GM06990 (cell line): ENCODE results near the gene MRO.

Experiments
- DNase-seq: peaks from one replicate; pipeline ENCODE4 v3.0.0-alpha.2; 2011; ENCODE audit not compliant: insufficient read length; ENCODE audit errors: extremely low read depth
- H3K27me3 ChIP-seq: replicated peaks from 2 replicates; pipeline ENCODE4 v1.6.0; 2011; ENCODE audit warnings: low read length; ENCODE audit not compliant: control insufficient read depth, insufficient read depth
- H3K36me3 ChIP-seq: 2 replicates; pipeline ENCODE4 v1.5.1; 2011; ENCODE audit warnings: low read length; ENCODE audit not compliant: control insufficient read depth, insufficient read depth
- H3K4me3 ChIP-seq: replicated peaks from 2 replicates; pipeline ENCODE4 v1.5.1; 2011; ENCODE audit warnings: low read depth, mild to moderate bottlenecking, control low read depth, low read length
- CTCF ChIP-seq: IDR thresholded peaks from 2 replicates; pipeline ENCODE4 v1.5.1; 2011; ENCODE audit warnings: low read length, control low read depth, mild to moderate bottlenecking, inconsistent platforms; ENCODE audit not compliant: insufficient read depth, poor library complexity, severe bottlenecking

Gene MRO

GRCh38 chr18:50753311-50753710, 66.5 kb downstream of the MRO start:
- Histone ChIP-seq H3K4me3 (no peak overlapping the region), H3K27me3 (peaks cover 1% of the 10 kb centered on the region), H3K36me3 (no peaks in the 10 kb centered on the region)
- DNase-seq: no peak
- TF ChIP-seq CTCF: no peak

GRCh38 chr18:50751947-50752346, 67.9 kb downstream of the MRO start:
- Histone ChIP-seq H3K27me3 (peaks cover 1% of the 10 kb centered on the region), H3K4me3 (no peak overlapping the region), H3K36me3 (no peaks in the 10 kb centered on the region)
- TF ChIP-seq CTCF: no peak
- no peak for DNase-seq

GRCh38 chr18:50751490-50751889, 68.3 kb downstream of the MRO start:
- TF ChIP-seq CTCF: no peak
- Histone ChIP-seq H3K36me3 (no peaks in the 10 kb centered on the region), H3K27me3 (peaks cover 1% of the 10 kb centered on the region), H3K4me3 (no peak overlapping the region)
- no peak for DNase-seq

- H3K4me3 ChIP-seq: no peak overlapping the region
- no peaks in the 10 kb centered on the region for H3K36me3 ChIP-seq
- H3K27me3 ChIP-seq: peaks cover 1% of the 10 kb centered on the region
- TF ChIP-seq CTCF: no peak
- DNase-seq: no peak
Measured at GRCh38 chr18:50750546-50750945, 69.3 kb downstream of the MRO start.

- no peak for TF ChIP-seq CTCF
- H3K27me3 ChIP-seq: peaks cover 1% of the 10 kb centered on the region
- DNase-seq: no peak
Measured at GRCh38 chr18:50749945-50750344, 69.9 kb downstream of the MRO start.

GRCh38 chr18:50749421-50749820, 70.4 kb downstream of the MRO start:
- DNase-seq: no peak
- Histone ChIP-seq H3K27me3 (peaks cover 1% of the 10 kb centered on the region), H3K36me3 (no peaks in the 10 kb centered on the region), H3K4me3 (no peak overlapping the region)
- no peak for TF ChIP-seq CTCF

More at GRCh38 chr18:50749945-50750344, 69.9 kb downstream of the MRO start:
- H3K36me3 ChIP-seq: no peaks in the 10 kb centered on the region
- H3K4me3 ChIP-seq: no peak overlapping the region
